Mesothelial cell of epicardium (in vitro differentiated cells): Measurements from ENCODE around the gene APOF. TPM values are rescaled to one million over a fixed set of nuclear protein-coding genes. Genes with fewer than 3 reads are reported as not detected.
A peak's percentile ranks its signal among the peaks of the same experiment; 100 is the strongest.

ENCODE experiments used
- DNase-seq, 2 experiments: peaks; one replicate each; pipeline ENCODE4 v3.0.0; 2021; ENCODE audit warnings: low spot score in 2 of 2; ENCODE audit not compliant: unreplicated experiment in 2 of 2
- H3K27ac Mint-ChIP-seq: 2 replicates; pipeline ENCODE4 v1.8.0; 2021; ENCODE audit warnings: mixed read lengths
- H3K27me3 Mint-ChIP-seq: 2 replicates; pipeline ENCODE4 v1.8.0; 2021; ENCODE audit warnings: low read depth, mixed read lengths
- H3K36me3 Mint-ChIP-seq: 2 replicates; pipeline ENCODE4 v1.8.0; 2021; ENCODE audit warnings: mixed read lengths
- H3K4me1 Mint-ChIP-seq: 2 replicates; pipeline ENCODE4 v1.8.0; 2021; ENCODE audit warnings: mixed read lengths
- H3K4me3 Mint-ChIP-seq: 2 replicates; pipeline ENCODE4 v1.8.0; 2021; ENCODE audit warnings: mild to moderate bottlenecking, moderate library complexity, mixed read lengths
- H3K9me3 Mint-ChIP-seq: 2 replicates; pipeline ENCODE4 v1.8.0; 2021; ENCODE audit warnings: mixed read lengths
- total RNA-seq: library from RNA; stranded (reverse); gene quantifications from 3 replicates; pipeline ENCODE4 v1.2.1, GENCODE V29; 2021
- TF ChIP-seq, protein P1 (sequence below): fragments of 200-600 bp; sonication (generic); IDR thresholded peaks from one replicate; pipeline ENCODE4 v1.5.0; 2021; ENCODE audit warnings: antibody characterized with exemption; ENCODE audit not compliant: unreplicated experiment

The APOF gene
- total RNA-seq, 1 donor from 2014 or later = not detected

DNA sequence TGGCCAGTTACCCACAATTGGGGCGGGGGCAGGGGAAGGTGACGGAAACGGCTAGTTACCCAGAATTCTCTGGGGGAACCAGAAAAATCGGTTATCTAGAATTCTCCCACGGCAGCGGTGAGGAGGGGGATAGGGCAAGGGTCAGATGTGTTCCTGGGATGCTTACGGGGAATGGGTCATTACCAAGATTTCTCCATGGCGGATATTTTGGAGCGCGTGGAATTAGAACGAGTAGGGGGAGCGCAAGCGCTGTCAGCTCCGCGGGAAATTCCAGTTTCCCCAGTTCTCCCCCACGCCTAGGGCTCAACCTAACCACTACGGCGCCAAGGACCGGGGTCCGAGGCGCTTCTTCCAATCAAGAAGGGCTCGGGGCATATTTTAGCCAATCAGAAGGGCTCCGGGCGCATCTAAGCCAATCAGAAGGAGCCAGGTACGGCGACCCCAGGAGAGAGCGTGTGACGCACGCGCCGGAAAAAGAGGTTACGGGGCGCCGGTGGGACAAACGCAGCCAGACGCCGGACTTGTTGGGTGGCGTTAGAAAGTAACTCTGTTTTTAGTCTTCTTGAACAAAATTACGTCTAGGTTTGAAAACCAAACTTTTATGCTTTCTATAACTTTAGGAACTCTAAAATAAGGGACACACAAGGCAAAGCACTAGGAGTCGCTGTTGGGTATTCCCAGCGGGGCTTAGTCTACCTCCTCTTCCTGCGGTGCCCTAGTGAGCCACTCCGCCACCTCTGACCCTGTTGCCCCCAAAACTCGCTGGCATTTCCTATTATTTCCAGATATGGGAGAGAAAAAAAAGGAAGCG lies 28.8 kb downstream of the APOF start, which contains the start of gene PAN2:
PAN2 (minus strand) TSS at position 322 of the 811 bp plus-strand sequence. CDS start 906 bp downstream, outside the sequence.
- Mint-ChIP-seq H3K4me1 (peaks cover 19% of the 10 kb centered on the region), H3K9me3 (no peaks in the 10 kb centered on the region), H3K27ac (peak within 1 kb of the TSS; percentile 100), H3K36me3 (no peaks in the 10 kb centered on the region), H3K4me3 (peak within 1 kb of the TSS; percentile 84), H3K27me3 (no peaks in the 10 kb centered on the region)
- TF ChIP-seq, protein P1, sequence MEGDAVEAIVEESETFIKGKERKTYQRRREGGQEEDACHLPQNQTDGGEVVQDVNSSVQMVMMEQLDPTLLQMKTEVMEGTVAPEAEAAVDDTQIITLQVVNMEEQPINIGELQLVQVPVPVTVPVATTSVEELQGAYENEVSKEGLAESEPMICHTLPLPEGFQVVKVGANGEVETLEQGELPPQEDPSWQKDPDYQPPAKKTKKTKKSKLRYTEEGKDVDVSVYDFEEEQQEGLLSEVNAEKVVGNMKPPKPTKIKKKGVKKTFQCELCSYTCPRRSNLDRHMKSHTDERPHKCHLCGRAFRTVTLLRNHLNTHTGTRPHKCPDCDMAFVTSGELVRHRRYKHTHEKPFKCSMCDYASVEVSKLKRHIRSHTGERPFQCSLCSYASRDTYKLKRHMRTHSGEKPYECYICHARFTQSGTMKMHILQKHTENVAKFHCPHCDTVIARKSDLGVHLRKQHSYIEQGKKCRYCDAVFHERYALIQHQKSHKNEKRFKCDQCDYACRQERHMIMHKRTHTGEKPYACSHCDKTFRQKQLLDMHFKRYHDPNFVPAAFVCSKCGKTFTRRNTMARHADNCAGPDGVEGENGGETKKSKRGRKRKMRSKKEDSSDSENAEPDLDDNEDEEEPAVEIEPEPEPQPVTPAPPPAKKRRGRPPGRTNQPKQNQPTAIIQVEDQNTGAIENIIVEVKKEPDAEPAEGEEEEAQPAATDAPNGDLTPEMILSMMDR = peak; percentile 67
- DNase-seq = peak; percentile 81 to 86

DNA sequence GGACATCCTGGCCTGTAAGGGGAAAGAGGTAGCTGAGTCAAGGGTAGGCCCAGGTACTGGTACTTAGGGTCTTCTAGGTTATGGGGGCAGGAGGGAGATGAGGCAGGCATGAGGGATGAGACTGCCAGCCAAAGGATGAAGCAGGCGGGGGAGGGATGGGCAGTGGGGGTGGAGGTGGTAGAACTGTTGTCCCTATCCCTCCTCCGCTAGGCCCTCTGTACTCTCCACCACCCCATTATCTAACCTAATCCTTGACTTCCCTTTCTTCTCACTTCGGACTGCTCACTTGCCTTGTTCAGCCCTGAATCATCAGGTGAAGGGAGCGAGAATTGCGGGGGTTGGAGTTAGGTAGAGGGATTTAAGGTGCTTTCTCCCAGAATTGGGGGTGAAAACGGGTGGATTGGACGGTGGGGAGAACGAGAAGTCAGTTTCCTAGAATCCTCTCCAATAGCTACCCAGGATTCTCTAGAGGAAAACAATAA lies 29.4 kb downstream of the APOF start:
- Mint-ChIP-seq H3K36me3 (no peaks in the 10 kb centered on the region), H3K4me1 (peaks cover 16% of the 10 kb centered on the region), H3K4me3 (peak overlapping the region; percentile 84), H3K27ac (peak overlapping the region; percentile 100), H3K9me3 (no peaks in the 10 kb centered on the region), H3K27me3 (no peaks in the 10 kb centered on the region)
- TF ChIP-seq, protein P1 = no peak
- DNase-seq = no peak

DNA sequence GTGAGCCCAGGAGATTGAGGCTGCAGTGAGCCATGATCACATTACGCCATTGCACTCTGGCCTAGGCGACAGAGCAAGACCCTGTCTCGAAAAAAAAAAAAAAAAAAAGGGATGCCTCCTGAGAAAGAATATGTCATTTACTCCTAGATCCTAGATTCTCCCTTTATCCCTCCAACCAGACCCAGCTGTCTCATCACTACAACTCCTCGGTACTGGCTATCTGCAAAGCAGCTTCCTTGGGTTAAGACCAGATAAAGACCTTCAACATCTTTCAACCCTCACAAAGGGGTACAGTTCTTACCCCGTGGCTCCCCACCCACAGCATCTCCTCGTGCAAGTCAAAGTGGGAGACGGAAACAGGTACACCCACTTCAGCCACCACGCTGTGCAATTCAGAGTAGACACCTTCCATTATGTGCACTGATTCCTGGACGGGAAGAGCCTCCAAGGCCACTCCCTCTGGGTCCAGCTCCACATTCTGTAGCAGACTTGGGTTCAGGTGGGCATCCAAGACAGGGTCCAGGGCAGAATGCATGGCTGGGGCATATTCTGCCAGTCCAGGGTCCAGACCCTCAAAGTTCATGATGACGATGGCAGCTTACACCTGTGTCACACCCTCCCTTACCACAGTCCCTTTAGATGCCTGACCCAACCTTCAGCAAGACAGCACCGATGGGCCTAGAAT lies 30.0 kb downstream of the APOF start:
- peaks cover 16% of the 10 kb centered on the region for H3K4me1 Mint-ChIP-seq
- TF ChIP-seq, protein P1 = no peak
- no peaks in the 10 kb centered on the region for H3K36me3 Mint-ChIP-seq
- no peaks in the 10 kb centered on the region for H3K27me3 Mint-ChIP-seq
- H3K27ac Mint-ChIP-seq = peak overlapping the region; percentile 100
- DNase-seq = no peak
- peak overlapping the region; percentile 84 for H3K4me3 Mint-ChIP-seq
- H3K9me3 Mint-ChIP-seq = no peaks in the 10 kb centered on the region

DNA sequence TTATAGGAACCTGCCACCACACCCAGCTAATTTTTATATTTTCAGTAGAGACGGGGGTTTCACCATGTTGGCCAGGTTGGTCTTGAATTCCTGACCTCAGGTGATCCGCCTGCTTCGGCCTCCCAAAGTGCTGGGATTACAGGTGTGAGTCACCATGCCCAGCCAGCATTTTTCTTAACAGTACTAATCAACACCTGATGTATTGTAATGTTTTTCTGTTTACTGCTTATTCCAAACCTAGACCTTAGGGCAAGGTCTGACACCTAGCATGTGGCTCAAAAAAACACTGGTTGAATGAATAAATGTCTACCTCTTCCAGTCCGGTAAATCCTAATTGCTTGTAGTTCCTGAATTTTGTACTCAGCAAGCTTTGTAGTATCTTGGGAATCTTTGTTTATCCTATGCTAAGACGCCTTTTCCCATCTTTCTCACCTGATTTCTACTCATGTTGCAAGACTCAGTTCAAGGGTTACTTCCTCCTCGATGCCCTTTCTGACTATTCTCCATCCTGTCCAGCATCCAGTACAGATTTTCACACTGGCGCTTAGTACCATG lies 31.6 kb downstream of the APOF start:
- peaks cover 1% of the 10 kb centered on the region for H3K36me3 Mint-ChIP-seq
- H3K27ac Mint-ChIP-seq = no peak overlapping the region
- no peak overlapping the region for H3K4me3 Mint-ChIP-seq
- TF ChIP-seq, protein P1 = no peak
- H3K27me3 Mint-ChIP-seq = no peaks in the 10 kb centered on the region
- no peaks in the 10 kb centered on the region for H3K9me3 Mint-ChIP-seq
- DNase-seq = no peak
- H3K4me1 Mint-ChIP-seq = peaks cover 16% of the 10 kb centered on the region

DNA sequence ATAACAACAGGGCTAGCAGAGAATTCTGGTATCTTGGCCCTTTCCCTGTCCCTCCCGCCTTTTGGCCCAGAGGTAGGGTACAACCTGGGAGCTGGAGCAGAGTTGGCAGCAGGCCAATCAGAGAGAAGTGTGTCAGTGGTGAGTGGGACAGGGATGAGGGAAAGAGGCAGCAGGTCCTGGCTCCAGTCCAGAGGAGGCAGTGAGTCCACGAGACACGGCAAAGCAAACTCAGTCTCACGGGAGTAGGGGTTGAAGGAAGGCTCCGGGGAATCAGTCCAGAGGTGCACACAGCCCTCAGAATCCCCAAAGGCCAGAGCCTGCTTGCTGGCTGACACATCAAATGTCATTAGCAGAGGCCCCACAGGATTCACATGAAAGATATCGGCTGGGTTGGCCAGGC lies 36.1 kb downstream of the APOF start:
- Mint-ChIP-seq H3K27ac (no peak overlapping the region), H3K4me1 (no peaks in the 10 kb centered on the region), H3K27me3 (no peaks in the 10 kb centered on the region), H3K4me3 (no peak overlapping the region), H3K9me3 (no peaks in the 10 kb centered on the region), H3K36me3 (peaks cover 21% of the 10 kb centered on the region)
- TF ChIP-seq, protein P1 = no peak
- DNase-seq = no peak
